WTC11 (cell line): ENCODE measurements around the gene HPSE2. TPM values are rescaled to one million over a fixed set of nuclear protein-coding genes. Genes with fewer than 3 reads are reported as not detected.

Experiments
- ATAC-seq: fragments of 200-7000 bp; cut with Tn5 transposase; 2 replicates; pipeline ENCODE4 v1.10.0; 2021; ENCODE audit warnings: mild to moderate bottlenecking, moderate library complexity
- CTCF ChIA-PET: fragments of 300-600 bp; sonication (Branson Sonifier 250); formaldehyde crosslinking; loops from one replicate; lab custom pipeline; 2021; ENCODE audit warnings: antibody characterized with exemption; lab: Charles Lee
- POLR2A ChIA-PET: fragments of 350-600 bp; sonication (Branson Sonifier 250); formaldehyde crosslinking; loops from one replicate; lab custom pipeline; 2021; ENCODE audit warnings: antibody characterized with exemption; lab: Charles Lee
- DNase-seq: peaks from one replicate; pipeline ENCODE4 v3.0.0; 2021; ENCODE audit warnings: low spot score
- H3K27ac Mint-ChIP-seq: 2 replicates; pipeline ENCODE4 v1.8.0; 2021; ENCODE audit warnings: mixed read lengths
- H3K27me3 Mint-ChIP-seq: 2 replicates; pipeline ENCODE4 v1.8.0; 2021; ENCODE audit warnings: low read depth, mild to moderate bottlenecking, moderate library complexity, mixed read lengths
- H3K36me3 Mint-ChIP-seq: 2 replicates; pipeline ENCODE4 v1.8.0; 2021; ENCODE audit warnings: mixed read lengths
- H3K4me1 Mint-ChIP-seq: 2 replicates; pipeline ENCODE4 v1.8.0; 2022; ENCODE audit warnings: mixed read lengths
- H3K4me3 Mint-ChIP-seq: 2 replicates; pipeline ENCODE4 v1.8.0; 2021; ENCODE audit warnings: mild to moderate bottlenecking, moderate library complexity, mixed read lengths
- H3K9me3 Mint-ChIP-seq: 2 replicates; pipeline ENCODE4 v1.8.0; 2021; ENCODE audit warnings: mixed read lengths
- ATF2 ChIP-seq: sonication (generic); formaldehyde crosslinking; IDR thresholded peaks from 2 replicates; pipeline ENCODE4 v1.8.1; 2022; ENCODE audit warnings: low read depth, missing genetic modification reagents, borderline replicate concordance
- ATF6 ChIP-seq: sonication (generic); formaldehyde crosslinking; IDR thresholded peaks from 2 replicates; pipeline ENCODE4 v1.8.1; 2023; ENCODE audit warnings: mild to moderate bottlenecking, missing genetic modification reagents
- ELF4 ChIP-seq: sonication (generic); formaldehyde crosslinking; IDR thresholded peaks from 2 replicates; pipeline ENCODE4 v1.8.1; 2022; ENCODE audit warnings: low read depth, mild to moderate bottlenecking, moderate library complexity, missing genetic modification reagents
- ESRRA ChIP-seq: sonication (generic); formaldehyde crosslinking; IDR thresholded peaks from 2 replicates; pipeline ENCODE4 v1.8.1; 2022; ENCODE audit warnings: mild to moderate bottlenecking, missing genetic modification reagents, borderline replicate concordance
- ETV6 ChIP-seq: sonication (generic); formaldehyde crosslinking; IDR thresholded peaks from 2 replicates; pipeline ENCODE4 v1.8.1; 2022; ENCODE audit warnings: mild to moderate bottlenecking, missing genetic modification reagents
- GRHL2 ChIP-seq: fragments of 250-450 bp; sonication (Bioruptor Pico); IDR thresholded peaks from 2 replicates; pipeline ENCODE4 v1.8.0; 2022; ENCODE audit warnings: mild to moderate bottlenecking, moderate library complexity; ENCODE audit not compliant: insufficient replicate concordance, severe bottlenecking
- MXD4 ChIP-seq: fragments of 250-450 bp; sonication (Bioruptor Pico); IDR thresholded peaks from 2 replicates; pipeline ENCODE4 v1.8.0; 2021; ENCODE audit warnings: mild to moderate bottlenecking, moderate library complexity, borderline replicate concordance
- MYBL2 ChIP-seq: sonication (generic); formaldehyde crosslinking; IDR thresholded peaks from 2 replicates; pipeline ENCODE4 v1.8.1; 2023; ENCODE audit warnings: mild to moderate bottlenecking, moderate library complexity, missing genetic modification reagents
- NFYB ChIP-seq: sonication (generic); formaldehyde crosslinking; conservative IDR thresholded peaks from 2 replicates; pipeline ENCODE4 v1.8.0; 2022; ENCODE audit warnings: low read depth, missing genetic modification reagents
- NR1H2 ChIP-seq: sonication (generic); formaldehyde crosslinking; IDR thresholded peaks from 2 replicates; pipeline ENCODE4 v1.9.0; 2021; ENCODE audit warnings: mild to moderate bottlenecking, moderate library complexity, missing genetic modification reagents
- NR3C1 ChIP-seq: sonication (generic); formaldehyde crosslinking; conservative IDR thresholded peaks from 2 replicates; pipeline ENCODE4 v1.8.1; 2023; ENCODE audit warnings: low read depth, mild to moderate bottlenecking, missing genetic modification reagents
- PREB ChIP-seq: sonication (generic); formaldehyde crosslinking; IDR thresholded peaks from 2 replicates; pipeline ENCODE4 v1.8.1; 2022; ENCODE audit warnings: mild to moderate bottlenecking, missing genetic modification reagents, moderate library complexity, borderline replicate concordance
- PRRX2 ChIP-seq: fragments of 250-450 bp; sonication (Bioruptor Pico); IDR thresholded peaks from 2 replicates; pipeline ENCODE4 v1.8.0; 2021; ENCODE audit warnings: mild to moderate bottlenecking
- TEAD1 ChIP-seq: sonication (generic); formaldehyde crosslinking; IDR thresholded peaks from 2 replicates; pipeline ENCODE4 v1.8.0; 2022; ENCODE audit warnings: mild to moderate bottlenecking, missing genetic modification reagents
- ZBTB21 ChIP-seq: sonication (generic); formaldehyde crosslinking; IDR thresholded peaks from 2 replicates; pipeline ENCODE4 v1.8.1; 2023; ENCODE audit warnings: mild to moderate bottlenecking, missing genetic modification reagents, borderline replicate concordance
- ZNF281 ChIP-seq: sonication (generic); formaldehyde crosslinking; IDR thresholded peaks from 2 replicates; pipeline ENCODE4 v1.8.0; 2023; ENCODE audit warnings: mild to moderate bottlenecking, missing genetic modification reagents
- total RNA-seq: library from RNA; stranded (reverse); gene quantifications from 3 replicates; pipeline ENCODE4 v1.2.3, GENCODE V29; 2021
- TF ChIP-seq, protein P1 (sequence below): fragments of 250-450 bp; sonication (Bioruptor Pico); IDR thresholded peaks from 2 replicates; pipeline ENCODE4 v2.1.2; 2022; ENCODE audit warnings: mild to moderate bottlenecking, moderate library complexity
- TF ChIP-seq, protein P2 (sequence below): sonication (generic); formaldehyde crosslinking; IDR thresholded peaks from 2 replicates; pipeline ENCODE4 v1.8.1; 2023; ENCODE audit warnings: mild to moderate bottlenecking, missing genetic modification reagents, moderate library complexity
- TF ChIP-seq, protein P3 (sequence below): sonication (generic); formaldehyde crosslinking; conservative IDR thresholded peaks from 2 replicates; pipeline ENCODE4 v1.8.1; 2022; ENCODE audit warnings: mild to moderate bottlenecking, missing genetic modification reagents

The HPSE2 gene
- total RNA-seq, 1 experiment from 2014 or later = 0.66 TPM

GRCh38 chr10:98569853-98570252, 665.8 kb downstream of the HPSE2 start:
- no peaks in the 10 kb centered on the region for H3K4me1 Mint-ChIP-seq
- no peaks in the 10 kb centered on the region for H3K27me3 Mint-ChIP-seq
- H3K4me3 Mint-ChIP-seq = no peak overlapping the region
- CTCF ChIA-PET = no interaction called here
- no peak overlapping the region for H3K27ac Mint-ChIP-seq
- H3K36me3 Mint-ChIP-seq = no peaks in the 10 kb centered on the region
- DNase-seq (no peak), ATAC-seq (no peak)
- H3K9me3 Mint-ChIP-seq = no peaks in the 10 kb centered on the region
- POLR2A ChIA-PET = no interaction called here
- TF ChIP-seq TEAD1 (CRISPR knock-in tag) (no peak), GRHL2 (no peak), ELF4 (CRISPR knock-in tag) (no peak), ATF6 (CRISPR knock-in tag) (no peak), PREB (CRISPR knock-in tag) (no peak), ZBTB21 (CRISPR knock-in tag) (no peak), NR1H2 (CRISPR knock-in tag) (no peak), PRRX2 (no peak), ETV6 (CRISPR knock-in tag) (no peak), ZNF281 (CRISPR knock-in tag) (no peak), NR3C1 (CRISPR knock-in tag) (no peak), NFYB (CRISPR knock-in tag) (no peak), MXD4 (CRISPR knock-in tag) (no peak), ESRRA (no peak), ATF2 (CRISPR knock-in tag) (no peak), MYBL2 (CRISPR knock-in tag) (no peak)
- TF ChIP-seq, protein P1, sequence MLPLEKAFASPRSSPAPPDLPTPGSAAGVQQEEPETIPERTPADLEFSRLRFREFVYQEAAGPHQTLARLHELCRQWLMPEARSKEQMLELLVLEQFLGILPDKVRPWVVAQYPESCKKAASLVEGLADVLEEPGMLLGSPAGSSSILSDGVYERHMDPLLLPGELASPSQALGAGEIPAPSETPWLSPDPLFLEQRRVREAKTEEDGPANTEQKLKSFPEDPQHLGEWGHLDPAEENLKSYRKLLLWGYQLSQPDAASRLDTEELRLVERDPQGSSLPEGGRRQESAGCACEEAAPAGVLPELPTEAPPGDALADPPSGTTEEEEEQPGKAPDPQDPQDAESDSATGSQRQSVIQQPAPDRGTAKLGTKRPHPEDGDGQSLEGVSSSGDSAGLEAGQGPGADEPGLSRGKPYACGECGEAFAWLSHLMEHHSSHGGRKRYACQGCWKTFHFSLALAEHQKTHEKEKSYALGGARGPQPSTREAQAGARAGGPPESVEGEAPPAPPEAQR (CRISPR knock-in tag) = no peak
- TF ChIP-seq, protein P2, sequence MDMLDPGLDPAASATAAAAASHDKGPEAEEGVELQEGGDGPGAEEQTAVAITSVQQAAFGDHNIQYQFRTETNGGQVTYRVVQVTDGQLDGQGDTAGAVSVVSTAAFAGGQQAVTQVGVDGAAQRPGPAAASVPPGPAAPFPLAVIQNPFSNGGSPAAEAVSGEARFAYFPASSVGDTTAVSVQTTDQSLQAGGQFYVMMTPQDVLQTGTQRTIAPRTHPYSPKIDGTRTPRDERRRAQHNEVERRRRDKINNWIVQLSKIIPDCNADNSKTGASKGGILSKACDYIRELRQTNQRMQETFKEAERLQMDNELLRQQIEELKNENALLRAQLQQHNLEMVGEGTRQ = no peak
- TF ChIP-seq, protein P3, sequence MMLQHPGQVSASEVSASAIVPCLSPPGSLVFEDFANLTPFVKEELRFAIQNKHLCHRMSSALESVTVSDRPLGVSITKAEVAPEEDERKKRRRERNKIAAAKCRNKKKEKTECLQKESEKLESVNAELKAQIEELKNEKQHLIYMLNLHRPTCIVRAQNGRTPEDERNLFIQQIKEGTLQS = no peak
- TF ChIP-seq, all 79 proteins: peak for 0
